ENCODE measurements around the gene C14orf180.

C14orf180 gene

DNA sequence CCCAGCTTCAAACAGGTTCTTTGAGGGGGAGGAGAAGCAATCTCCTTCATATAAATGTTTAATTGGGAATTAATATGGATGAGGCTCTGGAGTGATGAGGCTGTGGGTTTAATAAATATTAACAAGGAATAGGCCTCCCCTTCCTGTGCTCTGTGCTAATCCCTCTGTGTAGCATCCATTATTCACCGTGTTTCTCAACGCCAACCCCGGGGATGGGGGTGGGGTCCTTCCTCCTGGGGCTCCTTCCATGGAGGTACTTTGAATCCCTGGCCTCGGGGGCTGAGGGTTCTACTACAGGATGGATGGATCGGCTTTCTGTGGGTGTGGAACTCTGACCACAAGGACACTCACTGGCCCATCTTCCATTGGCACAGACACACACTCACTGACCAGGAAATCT, 59.9 kb downstream of the C14orf180 start:
- DNase-seq (ENCODE audit: insufficient read length, low spot score) (no peak), FAIRE-seq (no peak)
- TF ChIP-seq, protein P1, sequence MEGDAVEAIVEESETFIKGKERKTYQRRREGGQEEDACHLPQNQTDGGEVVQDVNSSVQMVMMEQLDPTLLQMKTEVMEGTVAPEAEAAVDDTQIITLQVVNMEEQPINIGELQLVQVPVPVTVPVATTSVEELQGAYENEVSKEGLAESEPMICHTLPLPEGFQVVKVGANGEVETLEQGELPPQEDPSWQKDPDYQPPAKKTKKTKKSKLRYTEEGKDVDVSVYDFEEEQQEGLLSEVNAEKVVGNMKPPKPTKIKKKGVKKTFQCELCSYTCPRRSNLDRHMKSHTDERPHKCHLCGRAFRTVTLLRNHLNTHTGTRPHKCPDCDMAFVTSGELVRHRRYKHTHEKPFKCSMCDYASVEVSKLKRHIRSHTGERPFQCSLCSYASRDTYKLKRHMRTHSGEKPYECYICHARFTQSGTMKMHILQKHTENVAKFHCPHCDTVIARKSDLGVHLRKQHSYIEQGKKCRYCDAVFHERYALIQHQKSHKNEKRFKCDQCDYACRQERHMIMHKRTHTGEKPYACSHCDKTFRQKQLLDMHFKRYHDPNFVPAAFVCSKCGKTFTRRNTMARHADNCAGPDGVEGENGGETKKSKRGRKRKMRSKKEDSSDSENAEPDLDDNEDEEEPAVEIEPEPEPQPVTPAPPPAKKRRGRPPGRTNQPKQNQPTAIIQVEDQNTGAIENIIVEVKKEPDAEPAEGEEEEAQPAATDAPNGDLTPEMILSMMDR (IDR thresholded peaks at IDR 0.05; ENCODE audit: insufficient read depth, missing control alignments) = no peak
